Loucy (cell line): ENCODE data around the gene OLFML1.

Source experiments
- EZH2phosphoT487 ChIP-seq: fragments of 200-600 bp; IDR thresholded peaks from 2 replicates; pipeline ENCODE4 v1.6.1; 2018; ENCODE audit warnings: antibody characterized with exemption, mild to moderate bottlenecking, moderate library complexity, borderline replicate concordance
- TF ChIP-seq, protein P1 (sequence below): fragments of 200-600 bp; sonication (generic); conservative IDR thresholded peaks from 2 replicates; pipeline ENCODE4 v1.5.1; 2014; ENCODE audit warnings: mild to moderate bottlenecking, antibody characterized with exemption, low read length

- TF ChIP-seq, protein P1, sequence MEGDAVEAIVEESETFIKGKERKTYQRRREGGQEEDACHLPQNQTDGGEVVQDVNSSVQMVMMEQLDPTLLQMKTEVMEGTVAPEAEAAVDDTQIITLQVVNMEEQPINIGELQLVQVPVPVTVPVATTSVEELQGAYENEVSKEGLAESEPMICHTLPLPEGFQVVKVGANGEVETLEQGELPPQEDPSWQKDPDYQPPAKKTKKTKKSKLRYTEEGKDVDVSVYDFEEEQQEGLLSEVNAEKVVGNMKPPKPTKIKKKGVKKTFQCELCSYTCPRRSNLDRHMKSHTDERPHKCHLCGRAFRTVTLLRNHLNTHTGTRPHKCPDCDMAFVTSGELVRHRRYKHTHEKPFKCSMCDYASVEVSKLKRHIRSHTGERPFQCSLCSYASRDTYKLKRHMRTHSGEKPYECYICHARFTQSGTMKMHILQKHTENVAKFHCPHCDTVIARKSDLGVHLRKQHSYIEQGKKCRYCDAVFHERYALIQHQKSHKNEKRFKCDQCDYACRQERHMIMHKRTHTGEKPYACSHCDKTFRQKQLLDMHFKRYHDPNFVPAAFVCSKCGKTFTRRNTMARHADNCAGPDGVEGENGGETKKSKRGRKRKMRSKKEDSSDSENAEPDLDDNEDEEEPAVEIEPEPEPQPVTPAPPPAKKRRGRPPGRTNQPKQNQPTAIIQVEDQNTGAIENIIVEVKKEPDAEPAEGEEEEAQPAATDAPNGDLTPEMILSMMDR = no peak
- no peak for TF ChIP-seq EZH2phosphoT487
Measured at GRCh38 chr11:7454854-7455253, 30.5 kb upstream of the OLFML1 start.
